ENCODE results near the gene GRXCR2. TPM values are rescaled to one million over a fixed set of nuclear protein-coding genes. Genes with fewer than 3 reads are reported as not detected.

The GRXCR2 gene
- total RNA-seq, 1 experiment from 2014 or later = not detected

- in situ Hi-C loops (cut with HindIII; ENCODE audit: low pct_unique_long_range_greater_than_20kb, low sequenced_read_pairs) (no loop called here), intact Hi-C loops (cut with micrococcal nuclease; ENCODE audit: unreplicated experiment) (no loop called here)
- Histone ChIP-seq H3K27me3 (ENCODE audit: control insufficient read depth, insufficient read depth, low read length) (no peaks in the 10 kb centered on the region), H3K4me3 (ENCODE audit: low read depth in 2 of 2, low read length in 2 of 2) (no peak overlapping the region), H3K4me1 (ENCODE audit: control insufficient read depth, insufficient read depth, low read length) (no peaks in the 10 kb centered on the region), H3K36me3 (ENCODE audit: control insufficient read depth, insufficient read depth, low read length) (no peaks in the 10 kb centered on the region), H3K27ac (ENCODE audit: low read length) (no peak overlapping the region; the same call in 1 of the 2 replicates), H3K9me3 (ENCODE audit: control insufficient read depth, insufficient read depth, low read depth, low read length) (no peaks in the 10 kb centered on the region)
- no TSS peak for BruUV-seq (replicated peaks)
- DNase-seq (ENCODE audit: low read depth, low spot score) (no peak), ATAC-seq (no peak)
- TF ChIP-seq TCF7L2 (IDR thresholded peaks at IDR 0.05; ENCODE audit: low read depth, low read length) (no peak), REST (IDR thresholded peaks at IDR 0.05; ENCODE audit: insufficient read depth in 1 of 2, low read depth in 2 of 2, low read length in 1 of 2) (no peak), POLR2AphosphoS5 (IDR thresholded peaks at IDR 0.05; ENCODE audit: low read depth, low read length) (no peak), SIN3A (IDR thresholded peaks at IDR 0.05; ENCODE audit: borderline replicate concordance, insufficient read depth, low read depth, low read length) (no peak), CTCF (IDR thresholded peaks at IDR 0.05) (no peak)
- ChIA-PET POLR2A (interaction anchor here (0.7 kb wide), 2 partner anchors 19 to 32 kb away, joined by 3 to 4 read pairs; no protein-coding TSS in a partner anchor), CTCF (interaction anchor here (0.7 kb wide), 1 partner anchor 161 kb away, joined by 4 read pairs; no protein-coding TSS in a partner anchor)
These were observed 33.6 kb upstream of the GRXCR2 start for GRCh38 chr5:145906401-145906800.

- no peak overlapping the region for H3K27ac ChIP-seq (ENCODE audit: low read length)
- H3K27me3 ChIP-seq (ENCODE audit: control insufficient read depth, insufficient read depth, low read length) = no peaks in the 10 kb centered on the region
- POLR2A ChIA-PET = no interaction called here
- H3K9me3 ChIP-seq (ENCODE audit: control insufficient read depth, insufficient read depth, low read depth, low read length) = no peaks in the 10 kb centered on the region
- TF ChIP-seq CTCF (IDR thresholded peaks at IDR 0.05) (no peak), POLR2AphosphoS5 (IDR thresholded peaks at IDR 0.05; ENCODE audit: low read depth, low read length) (no peak), SIN3A (IDR thresholded peaks at IDR 0.05; ENCODE audit: borderline replicate concordance, insufficient read depth, low read depth, low read length) (no peak), REST (IDR thresholded peaks at IDR 0.05; ENCODE audit: insufficient read depth in 1 of 2, low read depth in 2 of 2, low read length in 1 of 2) (no peak), TCF7L2 (IDR thresholded peaks at IDR 0.05; ENCODE audit: low read depth, low read length) (no peak)
- in situ Hi-C loops (cut with HindIII; ENCODE audit: low pct_unique_long_range_greater_than_20kb, low sequenced_read_pairs) = no loop called here
- no TSS peak for BruUV-seq (replicated peaks)
- intact Hi-C loops (cut with micrococcal nuclease; ENCODE audit: unreplicated experiment) = no loop called here
- no peaks in the 10 kb centered on the region for H3K4me1 ChIP-seq (ENCODE audit: control insufficient read depth, insufficient read depth, low read length)
- no peak for DNase-seq (ENCODE audit: low read depth, low spot score)
- CTCF ChIA-PET = no interaction called here
- H3K4me3 ChIP-seq (ENCODE audit: low read depth in 2 of 2, low read length in 2 of 2) = no peak overlapping the region
- no peaks in the 10 kb centered on the region for H3K36me3 ChIP-seq (ENCODE audit: control insufficient read depth, insufficient read depth, low read length)
- no peak for ATAC-seq
These were observed 31.9 kb upstream of the GRXCR2 start for GRCh38 chr5:145904743-145905142.
